ENCODE measurements around the gene ROBO3. TPM values are rescaled to one million over a fixed set of nuclear protein-coding genes. Genes with fewer than 3 reads are reported as not detected.

The ROBO3 gene
- total RNA-seq, 1 donor from 2014 or later = 12.6 TPM

DNA sequence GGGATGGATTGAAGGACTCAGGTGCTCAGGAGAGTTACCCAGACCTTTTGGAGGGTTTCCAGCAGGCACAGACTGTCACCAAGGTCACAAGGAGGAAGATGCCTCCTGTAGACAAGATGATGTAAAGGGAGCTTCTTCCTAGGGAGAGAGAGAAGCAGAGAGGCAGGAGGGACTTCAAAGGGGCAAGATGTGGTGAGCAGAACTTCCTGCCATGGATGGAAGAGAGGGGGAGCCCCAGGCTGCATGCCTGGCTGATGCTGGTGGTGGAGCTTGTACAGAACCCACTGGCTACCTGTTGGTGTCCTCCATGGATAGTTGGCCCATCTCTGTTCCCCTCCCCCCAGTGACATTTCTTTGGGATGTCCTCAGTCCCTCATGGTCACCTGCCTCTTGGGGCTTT lies 58.1 kb downstream of the ROBO3 start:
- Histone ChIP-seq H3K9me3 (ENCODE audit: low read depth) (no peaks in the 10 kb centered on the region), H3K4me1 (peaks cover 15% of the 10 kb centered on the region)
- no peak for DNase-seq (ENCODE audit: low spot score)

DNA sequence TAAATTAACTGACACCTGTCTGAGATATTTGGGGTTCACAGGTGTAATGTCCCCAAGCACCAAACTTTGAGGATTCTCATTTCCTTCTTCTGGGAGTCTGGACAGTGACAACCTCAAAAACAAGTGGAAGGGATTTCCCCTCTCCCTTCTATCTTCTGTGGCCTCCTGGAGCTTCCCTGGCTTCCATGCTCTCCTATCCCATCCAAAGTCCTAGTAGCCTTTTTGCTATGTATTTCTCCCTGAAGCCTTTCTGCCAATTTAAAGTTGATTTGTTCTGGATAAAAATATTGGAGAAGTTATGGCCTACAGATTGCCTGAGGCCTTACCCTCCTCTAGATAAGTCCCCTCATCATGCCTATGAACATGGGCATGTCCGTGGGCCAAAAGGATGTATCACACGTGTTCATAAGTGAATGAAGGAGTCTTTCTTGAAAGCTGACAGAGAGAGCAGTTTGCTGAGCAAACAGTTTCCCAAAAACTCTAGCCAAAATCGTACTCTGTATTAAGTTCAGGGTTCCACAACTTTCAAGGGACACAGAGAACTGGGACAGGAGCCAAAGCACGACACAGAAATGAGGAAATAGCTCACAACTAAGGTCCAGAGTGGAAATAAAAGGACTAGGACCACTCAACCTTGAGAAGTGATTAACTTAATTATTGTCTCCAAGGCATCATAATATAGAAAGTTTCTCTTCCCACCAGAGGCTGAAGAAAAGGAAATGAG lies 63.9 kb downstream of the ROBO3 start:
- Histone ChIP-seq H3K27ac (no peak overlapping the region), H3K4me2 (no peak overlapping the region), H3K9ac (no peak overlapping the region), H3K4me3 (no peak overlapping the region), H2AFZ (replicated peaks) (no peak overlapping the region), H3K36me3 (no peaks in the 10 kb centered on the region), H4K20me1 (ENCODE audit: low read depth) (no peaks in the 10 kb centered on the region), H3F3A (ENCODE audit: low read depth) (no peaks in the 10 kb centered on the region), H3K9me3 (ENCODE audit: low read depth) (no peaks in the 10 kb centered on the region), H3K4me1 (peaks cover 3% of the 10 kb centered on the region), H3K79me2 (ENCODE audit: low read depth) (no peaks in the 10 kb centered on the region), H3K27me3 (peaks cover 38% of the 10 kb centered on the region)
- no peak for DNase-seq (ENCODE audit: low spot score)
- Mint-ChIP-seq H3K36me3 (no peaks in the 10 kb centered on the region), H3K4me1 (no peaks in the 10 kb centered on the region), H3K9me3 (no peaks in the 10 kb centered on the region), H3K4me3 (no peak overlapping the region), H3K27ac (no peak overlapping the region), H3K27me3 (ENCODE audit: insufficient read depth, low read depth) (peaks cover 2% of the 10 kb centered on the region)
- TF ChIP-seq EZH2phosphoT487 (IDR thresholded peaks at IDR 0.05) = no peak
- TF ChIP-seq, protein P1, sequence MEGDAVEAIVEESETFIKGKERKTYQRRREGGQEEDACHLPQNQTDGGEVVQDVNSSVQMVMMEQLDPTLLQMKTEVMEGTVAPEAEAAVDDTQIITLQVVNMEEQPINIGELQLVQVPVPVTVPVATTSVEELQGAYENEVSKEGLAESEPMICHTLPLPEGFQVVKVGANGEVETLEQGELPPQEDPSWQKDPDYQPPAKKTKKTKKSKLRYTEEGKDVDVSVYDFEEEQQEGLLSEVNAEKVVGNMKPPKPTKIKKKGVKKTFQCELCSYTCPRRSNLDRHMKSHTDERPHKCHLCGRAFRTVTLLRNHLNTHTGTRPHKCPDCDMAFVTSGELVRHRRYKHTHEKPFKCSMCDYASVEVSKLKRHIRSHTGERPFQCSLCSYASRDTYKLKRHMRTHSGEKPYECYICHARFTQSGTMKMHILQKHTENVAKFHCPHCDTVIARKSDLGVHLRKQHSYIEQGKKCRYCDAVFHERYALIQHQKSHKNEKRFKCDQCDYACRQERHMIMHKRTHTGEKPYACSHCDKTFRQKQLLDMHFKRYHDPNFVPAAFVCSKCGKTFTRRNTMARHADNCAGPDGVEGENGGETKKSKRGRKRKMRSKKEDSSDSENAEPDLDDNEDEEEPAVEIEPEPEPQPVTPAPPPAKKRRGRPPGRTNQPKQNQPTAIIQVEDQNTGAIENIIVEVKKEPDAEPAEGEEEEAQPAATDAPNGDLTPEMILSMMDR (IDR thresholded peaks at IDR 0.05) = no peak
- no peak for TF ChIP-seq EZH2 (IDR thresholded peaks at IDR 0.05)

More for the DNA sequence above, 58.1 kb downstream of the ROBO3 start:
- H3K79me2 ChIP-seq (ENCODE audit: low read depth) = no peaks in the 10 kb centered on the region
- no peak overlapping the region for H2AFZ ChIP-seq (replicated peaks)
- no peaks in the 10 kb centered on the region for H3K36me3 ChIP-seq
- H3K4me3 Mint-ChIP-seq = no peak overlapping the region
- H3F3A ChIP-seq (ENCODE audit: low read depth) = peaks cover 14% of the 10 kb centered on the region
- H3K27ac Mint-ChIP-seq = no peak overlapping the region
- no peaks in the 10 kb centered on the region for H3K36me3 Mint-ChIP-seq
- peaks cover 50% of the 10 kb centered on the region for H3K27me3 ChIP-seq
- H3K27me3 Mint-ChIP-seq (ENCODE audit: insufficient read depth, low read depth) = peaks cover 19% of the 10 kb centered on the region
- no peaks in the 10 kb centered on the region for H4K20me1 ChIP-seq (ENCODE audit: low read depth)
- H3K4me2 ChIP-seq = no peak overlapping the region
- TF ChIP-seq EZH2 (IDR thresholded peaks at IDR 0.05) (no peak), EZH2phosphoT487 (IDR thresholded peaks at IDR 0.05) (no peak)
- TF ChIP-seq, protein P1 (IDR thresholded peaks at IDR 0.05) = no peak
- H3K9ac ChIP-seq = no peak overlapping the region
- H3K4me3 ChIP-seq = no peak overlapping the region
- no peak overlapping the region for H3K27ac ChIP-seq
- peaks cover 8% of the 10 kb centered on the region for H3K9me3 Mint-ChIP-seq
- H3K4me1 Mint-ChIP-seq = peaks cover 11% of the 10 kb centered on the region

DNA sequence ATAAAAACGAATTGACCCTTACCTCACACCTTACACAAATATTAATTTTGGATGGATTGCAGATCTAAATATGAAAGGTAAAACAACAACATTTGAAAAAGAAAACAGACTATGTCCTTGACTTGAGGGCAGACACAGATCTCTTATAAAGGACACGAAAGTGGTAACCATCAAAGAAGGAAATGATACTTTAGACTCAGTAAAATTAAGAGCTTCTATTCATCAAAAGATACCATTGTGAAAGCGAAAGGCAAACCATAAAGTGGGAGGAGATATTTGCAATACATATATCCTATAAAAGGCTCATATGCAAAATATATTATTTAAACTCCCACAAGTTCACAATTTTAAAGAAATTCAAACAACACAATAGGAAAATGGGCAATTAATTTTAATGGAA lies 65.6 kb downstream of the ROBO3 start:
- Histone ChIP-seq H3K36me3 (no peaks in the 10 kb centered on the region), H3F3A (ENCODE audit: low read depth) (no peaks in the 10 kb centered on the region), H3K27me3 (peaks cover 42% of the 10 kb centered on the region), H3K9me3 (ENCODE audit: low read depth) (no peaks in the 10 kb centered on the region), H3K4me1 (peaks cover 19% of the 10 kb centered on the region), H2AFZ (replicated peaks) (no peak overlapping the region), H3K79me2 (ENCODE audit: low read depth) (no peaks in the 10 kb centered on the region), H3K4me2 (no peak overlapping the region), H3K27ac (no peak overlapping the region), H4K20me1 (ENCODE audit: low read depth) (no peaks in the 10 kb centered on the region), H3K9ac (no peak overlapping the region), H3K4me3 (no peak overlapping the region)
- H3K4me1 Mint-ChIP-seq = peaks cover 1% of the 10 kb centered on the region
- no peaks in the 10 kb centered on the region for H3K9me3 Mint-ChIP-seq
- peaks cover 3% of the 10 kb centered on the region for H3K27me3 Mint-ChIP-seq (ENCODE audit: insufficient read depth, low read depth)
- no peak for DNase-seq (ENCODE audit: low spot score)
- H3K4me3 Mint-ChIP-seq = no peak overlapping the region
- TF ChIP-seq, protein P1 (IDR thresholded peaks at IDR 0.05) = no peak
- TF ChIP-seq EZH2phosphoT487 (IDR thresholded peaks at IDR 0.05) = no peak
- TF ChIP-seq EZH2 (IDR thresholded peaks at IDR 0.05) = no peak
- no peaks in the 10 kb centered on the region for H3K36me3 Mint-ChIP-seq
- no peak overlapping the region for H3K27ac Mint-ChIP-seq

Other genes starting within 250 kb of the ROBO3 start
- 18.9 and 20.7 TPM in 2 replicates for gene TBRG1, start 242.6 kb upstream of the ROBO3 start, total RNA-seq (ENCODE audit: low replicate concordance)
- gene SIAE, start 191.7 kb upstream of the ROBO3 start, total RNA-seq (ENCODE audit: low replicate concordance) = 3.6 and 4.9 TPM in 2 replicates
- 53.3 and 67.2 TPM in 2 replicates for gene SPA17, start 191.5 kb upstream of the ROBO3 start, total RNA-seq (ENCODE audit: low replicate concordance)
- 0.39 and 7.5 TPM in 2 replicates for gene NRGN, start 125.5 kb upstream of the ROBO3 start, total RNA-seq (ENCODE audit: low replicate concordance)
- not detected in 2 replicates for gene VSIG2, start 113.2 kb upstream of the ROBO3 start, total RNA-seq (ENCODE audit: low replicate concordance)
- gene ESAM, start 103.1 kb upstream of the ROBO3 start, total RNA-seq (ENCODE audit: low replicate concordance) = 0.26 and 0.81 TPM in 2 replicates
- gene MSANTD2, start 65.0 kb upstream of the ROBO3 start, total RNA-seq (ENCODE audit: low replicate concordance) = 35.8 and 41.9 TPM in 2 replicates
- not detected in 2 replicates for gene ROBO4, start 32.4 kb downstream of the ROBO3 start, total RNA-seq (ENCODE audit: low replicate concordance)
- gene HEPN1, start 53.8 kb downstream of the ROBO3 start, total RNA-seq (ENCODE audit: low replicate concordance) = not detected in 2 replicates
- gene HEPACAM, start 70.6 kb downstream of the ROBO3 start, total RNA-seq (ENCODE audit: low replicate concordance) = not detected in 2 replicates
- gene CCDC15, start 88.8 kb downstream of the ROBO3 start, total RNA-seq (ENCODE audit: low replicate concordance) = 7.4 and 11.2 TPM in 2 replicates
- 1.4 and 3.3 TPM in 2 replicates for gene SLC37A2, start 197.9 kb downstream of the ROBO3 start, total RNA-seq (ENCODE audit: low replicate concordance)
- 44.1 and 47.9 TPM in 2 replicates for gene TMEM218, start 246.2 kb downstream of the ROBO3 start, total RNA-seq (ENCODE audit: low replicate concordance)